ENCODE data around the gene KANSL3. TPM values are rescaled to one million over a fixed set of nuclear protein-coding genes. Genes with fewer than 3 reads are reported as not detected.
A peak's percentile ranks its signal among the peaks of the same experiment; 100 is the strongest.

The KANSL3 gene
- 10 to 100 TPM; 13.5 to 73.0 (median 62.1) TPM for total RNA-seq

- peak within 1 kb of the TSS; percentile 86 to 93 for H3K27ac ChIP-seq
- DNase-seq, result peak; percentile 86 to 93
- no peaks in the 10 kb centered on the region for H3K36me3 ChIP-seq
- H3K9me3 ChIP-seq, result no peaks in the 10 kb centered on the region
- intact Hi-C loops (cut with DNase I; ENCODE audit: low total_unique reads), result no loop called here
- peaks cover 0 to 3% of the 10 kb centered on the region in 2 donors for H3K27me3 ChIP-seq
- TF ChIP-seq CTCF (IDR thresholded peaks at IDR 0.05) (peak in 3 of 4 experiments; percentile 7 to 79 (median 54)), POLR2A (IDR thresholded peaks at IDR 0.05) (peak; percentile 71 to 99)
- peak within 1 kb of the TSS; percentile 61 to 63 for H3K4me3 ChIP-seq
- peaks cover 0 to 5% of the 10 kb centered on the region in 2 donors for H3K4me1 ChIP-seq
Measured at GRCh38 chr2:96638144-96639121, at the start of gene KANSL3. Gene KANSL3, minus strand, starts transcription at chr2:96638312. Its CDS starts 1,177 bp downstream, at chr2:96637135.

GRCh38 chr2:96687266-96687665 lies 49.2 kb upstream of the KANSL3 start:
- TF ChIP-seq CTCF (IDR thresholded peaks at IDR 0.05), result no peak
- no peak for TF ChIP-seq POLR2A (IDR thresholded peaks at IDR 0.05)
- DNase-seq, result no peak
- intact Hi-C loops (cut with DNase I; ENCODE audit: low total_unique reads), result no loop called here
- H3K4me1 ChIP-seq, result no peaks in the 10 kb centered on the region
- no peak overlapping the region for H3K27ac ChIP-seq
- no peaks in the 10 kb centered on the region for H3K36me3 ChIP-seq
- H3K4me3 ChIP-seq, result no peak overlapping the region
- no peaks in the 10 kb centered on the region for H3K9me3 ChIP-seq
- no peaks in the 10 kb centered on the region for H3K27me3 ChIP-seq

- no peak for DNase-seq
- intact Hi-C loops (cut with DNase I; ENCODE audit: low total_unique reads), result no loop called here
- H3K9me3 ChIP-seq, result no peaks in the 10 kb centered on the region
- H3K4me3 ChIP-seq, result no peak overlapping the region
- H3K27ac ChIP-seq, result no peak overlapping the region
- H3K4me1 ChIP-seq, result no peaks in the 10 kb centered on the region
- TF ChIP-seq CTCF (IDR thresholded peaks at IDR 0.05) (no peak), POLR2A (IDR thresholded peaks at IDR 0.05) (no peak)
- H3K27me3 ChIP-seq, result no peaks in the 10 kb centered on the region
- H3K36me3 ChIP-seq, result no peaks in the 10 kb centered on the region
Measured at GRCh38 chr2:96685577-96686459, 47.7 kb upstream of the KANSL3 start.

DNA sequence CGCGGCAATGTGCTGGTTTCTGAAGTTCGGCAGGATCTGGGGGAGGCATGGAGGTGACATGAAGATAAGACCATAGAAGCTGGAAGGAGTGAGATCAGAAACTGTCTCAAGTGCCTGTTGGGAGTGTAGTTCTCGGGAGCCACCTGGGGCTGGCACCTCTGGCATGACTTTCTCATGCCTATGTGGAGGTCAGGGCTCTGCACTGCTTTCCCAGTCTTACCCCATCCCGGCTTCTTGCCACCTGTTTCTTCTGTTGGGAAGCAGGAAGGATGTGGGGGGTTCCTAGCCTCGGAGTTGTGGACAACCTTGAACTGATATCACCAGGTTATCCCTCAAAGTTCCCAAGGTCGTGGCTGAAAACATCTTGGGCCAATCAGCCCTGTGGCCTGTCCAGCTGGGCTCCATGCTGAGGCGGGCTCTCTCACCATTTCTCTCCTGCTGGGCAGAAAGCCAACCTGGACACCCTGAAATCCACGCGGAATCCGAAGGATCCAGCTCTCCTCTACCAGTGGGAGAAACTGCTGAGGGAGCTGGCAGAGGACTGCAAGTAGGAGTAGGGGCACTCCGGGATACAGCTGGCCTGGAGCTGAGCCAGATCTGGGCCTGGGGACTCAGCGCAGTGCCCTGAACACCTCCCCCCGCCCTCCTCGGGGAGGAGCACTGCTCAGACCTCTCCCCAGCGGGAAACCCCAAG lies 46.9 kb upstream of the KANSL3 start:
- no peaks in the 10 kb centered on the region for H3K27me3 ChIP-seq
- no peak for DNase-seq
- intact Hi-C loops (cut with DNase I; ENCODE audit: low total_unique reads), result no loop called here
- no peaks in the 10 kb centered on the region for H3K4me1 ChIP-seq
- no peaks in the 10 kb centered on the region for H3K36me3 ChIP-seq
- no peaks in the 10 kb centered on the region for H3K9me3 ChIP-seq
- no peak overlapping the region for H3K4me3 ChIP-seq
- no peak overlapping the region for H3K27ac ChIP-seq
- TF ChIP-seq CTCF (IDR thresholded peaks at IDR 0.05) (no peak), POLR2A (IDR thresholded peaks at IDR 0.05) (no peak)
